GM21526 (cell line): ENCODE data around the gene MT1M.

Experiments used
- ATAC-seq: cut with Tn5 transposase; IDR thresholded peaks from one replicate; pipeline ENCODE4 v1.9.1; 2021; ENCODE audit warnings: moderate library complexity; ENCODE audit not compliant: unreplicated experiment, low FRiP score

The MT1M gene

DNA sequence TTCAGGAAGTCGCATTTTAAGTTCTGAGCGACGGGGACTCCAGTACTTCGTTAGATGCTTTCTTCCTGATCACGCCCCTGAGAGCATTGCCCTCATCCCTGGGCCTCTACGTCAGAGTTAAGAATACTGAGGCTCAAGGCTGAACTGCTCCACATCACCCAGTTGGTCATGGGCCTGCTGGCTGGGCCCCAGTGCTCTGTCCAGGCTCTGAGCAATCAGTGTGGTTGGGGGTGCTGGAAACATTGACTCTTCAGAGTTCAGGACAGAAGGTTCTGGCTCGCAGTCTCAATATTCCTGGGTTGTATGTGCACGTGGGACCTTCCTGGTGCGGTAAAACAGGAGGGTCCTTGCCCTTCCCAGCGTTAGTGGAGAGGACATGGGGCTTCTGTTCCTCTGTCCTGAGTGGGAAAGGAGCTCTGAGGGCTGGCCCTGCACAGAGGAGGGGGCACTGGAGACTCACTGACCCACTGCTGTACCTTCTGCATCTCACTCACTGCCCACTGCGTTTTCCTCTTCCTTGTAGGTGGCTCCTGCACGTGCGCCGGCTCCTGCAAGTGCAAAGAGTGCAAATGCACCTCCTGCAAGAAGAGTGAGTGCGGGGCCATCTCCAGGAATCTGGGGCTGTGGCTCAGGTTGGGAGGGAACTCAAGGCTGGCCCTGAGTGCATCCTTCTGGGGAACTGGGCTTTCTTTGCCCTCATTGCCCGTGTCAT is 6.4 kb upstream of the MT1M start:
- ATAC-seq, result no peak

DNA sequence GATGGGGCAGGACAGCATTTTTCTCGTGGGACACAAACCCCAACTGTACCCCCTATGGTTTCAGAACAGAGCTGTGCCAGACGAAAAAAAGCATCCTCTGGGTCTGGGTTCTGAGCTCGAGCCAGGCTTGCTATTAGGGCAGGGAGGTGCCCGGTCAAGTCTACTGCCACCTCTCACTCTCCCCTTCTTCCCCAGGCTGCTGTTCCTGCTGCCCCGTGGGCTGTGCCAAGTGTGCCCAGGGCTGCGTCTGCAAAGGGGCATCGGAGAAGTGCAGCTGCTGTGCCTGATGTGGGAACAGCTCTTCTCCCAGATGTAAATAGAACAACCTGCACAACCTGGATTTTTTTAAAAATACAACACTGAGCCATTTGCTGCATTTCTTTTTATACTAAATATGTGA is 5.8 kb upstream of the MT1M start:
- no peak for ATAC-seq

DNA sequence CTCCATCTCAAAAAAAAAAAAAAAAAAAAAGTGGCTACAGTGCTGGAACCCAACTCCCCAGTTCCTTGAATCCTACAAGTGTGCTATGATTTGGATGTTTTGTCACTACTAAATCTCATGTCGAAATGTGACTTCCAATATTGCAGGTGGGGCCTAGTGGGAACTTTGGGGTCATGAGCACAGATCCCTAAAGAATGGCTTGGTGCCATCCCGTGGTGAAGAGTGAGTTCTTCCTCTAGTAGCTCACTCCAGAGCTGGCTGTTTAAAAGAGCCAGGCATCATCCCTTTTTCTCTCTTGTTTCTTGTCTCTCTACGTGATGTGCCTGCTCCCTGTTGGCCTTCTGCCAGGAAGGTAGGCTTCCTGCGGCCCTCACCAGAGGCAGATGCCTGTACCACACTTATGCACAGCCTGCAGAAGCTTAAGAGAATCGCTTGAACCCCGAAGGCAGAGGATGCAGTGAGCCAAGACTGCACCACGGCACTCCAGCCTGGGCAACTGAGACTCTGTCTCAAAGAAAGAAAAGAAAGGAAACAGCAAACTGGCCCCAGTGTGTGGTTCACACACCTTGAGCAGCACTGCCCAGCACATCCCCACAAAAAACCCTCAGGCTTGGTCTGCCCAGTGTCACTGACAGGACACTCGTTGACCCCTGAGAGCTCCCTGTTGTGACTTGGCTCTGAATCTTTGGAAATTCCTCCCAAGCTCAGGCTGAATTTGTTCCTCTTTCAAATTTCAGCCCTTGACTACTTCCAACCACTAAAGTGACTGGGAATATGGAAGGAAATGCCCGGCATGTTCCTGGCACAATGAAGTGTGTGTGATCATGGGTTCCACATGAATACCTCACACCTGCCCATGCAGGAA is 3.7 kb upstream of the MT1M start:
- ATAC-seq, result no peak

DNA sequence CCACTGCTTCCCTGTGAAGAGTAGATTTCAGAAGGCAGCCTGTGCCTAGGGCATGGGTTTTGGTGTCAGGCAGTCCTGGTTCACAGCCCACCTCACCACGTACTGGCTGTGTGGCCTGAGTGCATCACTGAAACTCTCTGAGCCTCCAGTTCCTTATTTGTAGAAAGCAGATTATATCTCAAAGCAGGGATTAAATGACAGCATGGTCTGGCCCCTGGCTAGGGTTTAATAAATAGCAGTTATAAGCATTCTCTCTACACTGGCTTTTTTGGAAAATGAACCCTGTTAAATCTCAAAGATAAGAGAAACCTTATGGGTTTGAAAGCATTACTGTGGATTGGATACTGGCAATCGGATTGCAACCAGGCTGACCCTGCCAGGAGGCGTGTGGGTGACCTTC is 2.9 kb upstream of the MT1M start:
- ATAC-seq, result no peak

DNA sequence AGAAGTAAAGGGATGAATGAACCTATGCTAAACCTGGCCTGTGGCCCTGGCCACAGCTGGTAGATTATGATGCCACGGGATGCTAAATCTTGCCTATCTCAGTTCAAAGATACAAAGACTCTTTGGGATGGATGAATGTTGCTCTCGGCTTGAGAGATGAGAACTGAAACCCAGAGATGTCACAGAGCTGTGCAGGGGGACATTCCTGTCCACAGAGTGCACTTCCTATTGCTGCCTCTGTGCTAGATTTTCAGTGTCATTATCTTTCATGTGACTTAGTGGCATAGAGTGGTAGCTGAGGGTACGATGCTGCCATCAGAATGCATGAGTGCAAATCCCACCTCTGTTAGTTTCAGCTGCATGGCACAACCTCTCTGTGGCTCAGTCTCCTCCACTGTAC is 2.3 kb upstream of the MT1M start:
- peak; percentile 66 for ATAC-seq

DNA sequence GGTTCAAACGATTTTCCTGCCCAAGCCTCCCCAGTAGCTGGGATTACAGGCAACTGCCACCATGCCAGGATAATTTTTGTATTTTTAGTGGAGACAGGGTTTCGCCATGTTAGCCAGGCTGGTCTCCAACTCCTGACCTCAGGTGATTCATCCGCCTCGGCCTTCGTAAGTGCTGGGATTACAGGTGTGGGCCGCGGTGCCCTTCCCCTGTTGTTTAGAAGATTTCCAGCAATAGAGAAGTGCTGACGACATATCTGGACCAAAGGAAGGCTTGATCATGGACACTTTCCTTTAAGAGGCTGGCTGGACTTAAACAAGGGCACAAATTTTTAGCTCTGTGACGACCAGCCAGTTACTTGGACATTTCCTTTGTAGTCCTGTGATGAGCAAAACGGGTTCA is 1.3 kb upstream of the MT1M start:
- ATAC-seq, result no peak

DNA sequence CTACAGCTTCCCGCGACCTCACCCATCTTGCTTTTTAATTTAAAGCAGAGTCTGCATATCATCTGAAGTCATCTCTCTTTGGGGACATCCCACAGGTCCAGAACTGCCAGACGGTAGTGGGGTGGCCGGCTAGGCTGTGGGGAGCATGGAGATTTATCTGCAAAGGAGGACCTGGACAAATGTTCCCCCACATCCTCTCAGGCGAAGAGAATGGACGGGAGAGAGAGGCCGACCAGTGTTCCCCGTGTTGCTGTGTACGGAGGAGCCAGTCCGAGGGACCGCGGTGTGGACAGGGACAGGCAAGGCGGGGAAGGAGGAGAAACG is 665 bp upstream of the MT1M start:
- ATAC-seq, result no peak

DNA sequence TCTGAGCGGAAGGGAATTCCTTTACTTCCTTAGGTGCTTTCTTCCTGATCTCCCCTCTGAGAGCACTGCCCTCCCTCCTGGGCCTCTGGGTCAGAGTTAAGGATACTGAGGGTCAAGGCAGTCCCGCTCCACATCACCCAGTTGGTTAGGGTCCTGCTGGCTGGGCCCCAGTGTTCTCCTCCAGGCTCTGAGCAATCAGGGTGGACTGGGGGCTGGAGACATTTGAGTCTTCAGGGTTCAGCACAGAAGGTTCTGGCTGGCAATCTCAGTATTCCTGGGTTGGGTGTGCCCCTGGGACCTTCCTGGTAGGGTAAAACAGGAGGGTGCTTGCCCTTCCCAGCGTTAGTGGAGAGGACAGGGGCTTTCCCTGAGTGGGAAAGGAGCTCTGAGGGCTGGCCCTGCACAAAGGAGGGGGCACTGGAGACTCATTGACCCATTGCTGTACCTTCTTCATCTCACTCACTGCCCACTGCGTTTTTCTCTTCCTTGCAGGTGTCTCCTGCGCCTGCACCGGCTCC is 448 bp downstream of the MT1M start:
- ATAC-seq, result no peak

DNA sequence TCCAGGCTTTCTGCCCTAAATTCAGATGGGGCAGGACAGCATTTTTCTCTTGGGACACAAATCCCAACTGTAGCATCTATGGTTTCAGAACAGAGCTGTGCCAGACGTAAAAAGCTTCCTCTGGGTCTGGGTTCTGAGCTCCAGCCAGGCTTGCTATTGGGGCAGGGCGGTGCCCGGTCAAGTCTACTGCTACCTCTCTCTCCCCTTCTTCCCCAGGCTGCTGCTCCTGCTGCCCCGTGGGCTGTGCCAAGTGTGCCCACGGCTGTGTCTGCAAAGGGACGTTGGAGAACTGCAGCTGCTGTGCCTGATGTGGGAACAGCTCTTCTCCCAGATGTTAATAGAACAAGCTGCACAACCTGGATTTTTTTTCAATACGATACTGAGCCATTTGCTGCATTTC is 1.1 kb downstream of the MT1M start:
- ATAC-seq, result no peak

DNA sequence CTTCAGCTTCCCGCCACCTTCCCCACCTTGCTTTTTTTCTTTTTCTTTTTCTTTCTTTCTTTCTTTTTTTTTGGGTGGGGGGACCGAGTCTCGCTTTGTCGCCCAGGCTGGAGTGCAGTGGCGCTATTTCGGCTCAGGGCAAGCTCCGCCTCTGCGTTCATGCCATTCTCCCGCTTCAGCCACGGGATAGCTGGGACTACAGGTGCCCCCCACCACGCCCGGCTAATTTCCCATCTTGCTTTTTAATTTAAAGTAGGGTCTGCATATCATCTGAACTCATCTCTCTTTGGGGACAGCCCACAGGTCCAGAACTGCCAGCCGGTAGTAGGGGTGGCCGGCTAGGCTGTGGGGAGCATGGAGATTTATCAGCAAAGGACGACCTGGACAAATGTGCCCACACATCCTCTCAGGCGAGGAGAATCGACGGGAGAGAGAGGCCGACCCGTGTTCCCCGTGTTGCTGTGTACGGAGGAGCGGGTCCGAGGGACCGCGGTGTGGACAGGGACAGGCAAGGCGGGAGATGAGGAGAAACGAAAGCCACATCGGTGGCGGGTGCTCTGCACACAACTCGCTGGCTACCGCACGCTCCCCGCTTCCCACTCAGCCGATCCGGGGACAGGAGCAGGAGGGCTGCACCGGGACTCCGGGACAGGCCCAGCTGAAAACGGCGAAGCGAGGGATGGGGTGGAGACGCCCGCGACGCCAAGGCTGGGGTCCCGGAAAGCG is 2.4 kb downstream of the MT1M start:
- no peak for ATAC-seq

DNA sequence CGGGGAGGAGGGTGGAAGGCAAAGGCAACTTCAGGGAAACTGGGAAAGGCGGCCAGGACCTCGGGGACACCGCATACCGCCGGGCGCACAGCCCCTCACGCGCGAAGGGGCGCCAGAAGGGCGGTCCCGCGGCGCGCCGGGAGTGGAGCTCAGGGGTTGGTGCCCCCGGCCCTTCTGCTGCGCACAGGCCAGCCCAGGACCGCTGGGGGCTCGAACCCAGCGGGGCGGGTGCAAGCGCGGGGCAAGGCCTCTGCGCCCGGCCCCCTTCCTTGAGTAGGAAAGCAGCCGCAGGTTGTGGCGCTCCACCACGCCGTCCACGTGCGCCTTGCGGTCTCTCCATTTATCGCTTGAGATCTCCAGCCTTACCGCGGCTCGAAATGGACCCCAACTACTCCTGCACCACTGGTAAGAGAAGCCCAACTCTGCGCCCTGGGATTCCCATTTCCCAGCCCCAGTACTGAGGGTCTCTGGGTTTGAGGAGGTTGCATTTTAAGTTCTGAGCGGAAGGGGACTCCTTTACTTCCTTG is 3.0 kb downstream of the MT1M start:
- no peak for ATAC-seq

DNA sequence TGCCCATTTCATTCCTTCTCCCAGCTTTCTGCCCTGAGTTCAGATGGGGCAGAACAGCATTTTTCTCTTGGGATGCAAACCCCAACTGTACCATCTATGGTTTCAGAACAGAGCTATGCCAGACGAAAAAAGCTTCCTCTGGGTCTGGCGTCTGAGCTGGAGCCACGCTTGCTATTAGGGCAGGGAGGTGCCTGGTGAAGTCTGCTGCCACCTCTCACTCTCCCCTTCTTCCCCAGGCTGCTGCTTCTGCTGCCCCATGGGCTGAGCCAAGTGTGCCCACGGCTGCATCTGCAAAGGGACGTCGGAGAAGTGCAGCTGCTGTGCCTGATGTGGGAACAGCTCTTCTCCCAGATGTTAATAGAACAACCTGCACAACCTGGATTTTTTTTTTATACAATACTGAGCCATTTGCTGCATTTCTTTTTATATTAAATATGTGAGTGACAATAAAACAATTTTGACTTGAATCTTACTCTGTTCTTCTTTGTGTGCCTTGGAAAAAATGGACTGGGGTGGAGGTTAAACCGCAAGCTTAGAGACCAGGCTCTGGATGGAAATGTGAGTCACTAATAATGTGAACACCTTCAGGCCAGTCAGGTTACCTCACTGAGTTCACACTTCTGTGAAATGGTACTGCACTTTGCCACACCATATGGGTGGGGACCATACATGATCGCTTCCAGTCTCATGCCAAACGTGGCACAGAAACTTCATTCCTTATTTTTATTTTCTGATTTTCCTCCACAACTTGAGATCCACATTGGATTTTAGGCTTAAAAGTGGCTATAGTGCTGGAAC is 4.4 kb downstream of the MT1M start:
- no peak for ATAC-seq

DNA sequence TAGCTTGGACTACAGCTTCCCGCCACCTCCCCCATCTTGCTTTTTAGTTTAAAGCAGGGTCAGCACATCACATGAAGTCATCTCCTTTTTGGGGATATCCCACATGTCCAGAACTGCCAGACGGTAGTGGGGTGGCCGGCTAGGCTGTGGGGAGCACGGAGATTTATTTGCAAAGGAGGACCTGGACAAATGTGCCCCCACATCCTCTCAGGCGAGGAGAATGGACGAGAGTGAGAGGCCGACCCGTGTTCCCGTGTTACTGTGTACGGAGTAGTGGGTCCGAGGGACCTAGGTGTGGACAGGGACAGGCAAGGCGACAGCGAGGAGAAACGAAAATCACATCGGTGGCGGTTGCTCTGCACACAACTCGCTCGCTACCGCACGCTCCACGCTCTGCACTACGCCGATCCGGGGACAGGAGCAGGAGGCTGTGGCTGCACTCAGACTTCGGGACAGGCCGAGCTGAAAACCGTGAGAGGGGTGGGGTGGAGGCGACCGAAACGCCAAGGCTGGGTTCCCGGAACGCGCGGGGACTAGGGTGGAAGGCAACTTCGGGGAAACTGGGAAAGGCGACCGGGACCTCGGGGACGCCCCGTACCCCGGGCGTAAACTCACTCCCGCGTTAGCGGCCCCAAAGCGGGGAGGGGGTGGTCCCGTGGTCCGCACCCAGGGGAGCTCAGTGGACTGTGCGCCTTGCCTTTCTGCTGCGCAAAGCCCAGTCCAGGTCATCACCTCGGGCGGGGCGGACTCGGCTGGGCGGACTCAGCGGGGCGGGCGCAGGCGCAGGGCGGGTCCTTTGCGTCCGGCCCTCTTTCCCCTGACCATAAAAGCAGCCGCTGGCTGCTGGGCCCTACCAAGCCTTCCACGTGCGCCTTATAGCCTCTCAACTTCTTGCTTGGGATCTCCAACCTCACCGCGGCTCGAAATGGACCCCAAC is 5.6 kb downstream of the MT1M start, which contains the start of gene MT1A:
MT1A (plus strand) TSS at position 853 of the 937 bp plus-strand sequence; CDS start at position 926, 73 bp downstream.
- ATAC-seq, result no peak

DNA sequence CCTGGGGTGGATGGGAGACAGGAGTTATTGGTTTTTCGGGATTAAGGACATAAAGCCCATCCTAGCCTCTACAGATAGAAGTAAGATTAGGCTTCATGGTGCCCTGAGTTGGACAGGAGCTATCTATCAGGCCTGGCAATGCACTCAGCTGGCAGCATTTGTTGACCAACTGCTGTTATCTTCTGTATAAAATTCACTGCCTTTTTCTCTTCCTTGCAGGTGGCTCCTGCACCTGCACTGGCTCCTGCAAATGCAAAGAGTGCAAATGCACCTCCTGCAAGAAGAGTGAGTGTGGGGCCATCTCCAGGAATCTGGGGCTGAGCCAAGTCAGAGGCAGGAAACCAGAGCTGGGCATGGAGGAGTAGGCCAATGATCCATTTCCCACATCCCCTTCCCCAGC is 6.6 kb downstream of the MT1M start:
- ATAC-seq, result no peak

DNA sequence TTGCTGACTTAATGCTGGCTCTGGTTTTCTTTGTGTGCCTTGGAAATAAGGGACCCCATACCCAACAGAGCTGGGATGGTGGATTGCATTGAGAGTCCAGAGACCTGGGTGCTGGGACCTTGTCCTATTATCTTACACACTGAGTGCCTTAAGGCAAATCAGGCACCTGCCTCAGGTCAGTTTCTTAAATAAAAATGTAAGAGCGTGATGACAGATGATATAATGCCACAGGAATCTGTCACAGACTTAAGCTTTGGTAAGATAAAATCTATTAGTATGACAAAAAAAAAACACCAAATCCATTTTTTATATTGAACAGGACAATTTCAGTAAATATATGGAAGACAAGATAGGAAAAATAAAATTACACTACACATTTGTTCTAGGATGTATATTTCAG is 7.6 kb downstream of the MT1M start:
- no peak for ATAC-seq

DNA sequence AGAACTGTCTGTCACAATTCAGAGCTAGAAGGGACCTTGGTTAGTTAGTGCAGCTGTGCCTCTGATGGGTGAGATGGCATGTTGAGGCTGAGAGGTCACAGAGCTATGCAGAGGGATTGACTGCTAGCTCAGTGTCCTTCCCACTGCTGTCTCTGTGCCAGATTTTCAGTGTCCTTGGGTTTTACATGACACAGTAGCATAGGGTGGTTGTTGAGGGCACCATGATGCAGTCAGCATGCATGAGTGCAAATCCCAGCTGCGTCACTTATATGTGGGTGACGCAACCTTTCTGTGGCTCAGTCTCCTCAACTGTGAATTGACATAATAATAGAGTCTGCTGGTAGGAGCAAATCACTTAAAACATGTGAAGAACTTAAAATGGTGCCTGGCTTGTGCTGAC is 8.7 kb downstream of the MT1M start:
- no peak for ATAC-seq

DNA sequence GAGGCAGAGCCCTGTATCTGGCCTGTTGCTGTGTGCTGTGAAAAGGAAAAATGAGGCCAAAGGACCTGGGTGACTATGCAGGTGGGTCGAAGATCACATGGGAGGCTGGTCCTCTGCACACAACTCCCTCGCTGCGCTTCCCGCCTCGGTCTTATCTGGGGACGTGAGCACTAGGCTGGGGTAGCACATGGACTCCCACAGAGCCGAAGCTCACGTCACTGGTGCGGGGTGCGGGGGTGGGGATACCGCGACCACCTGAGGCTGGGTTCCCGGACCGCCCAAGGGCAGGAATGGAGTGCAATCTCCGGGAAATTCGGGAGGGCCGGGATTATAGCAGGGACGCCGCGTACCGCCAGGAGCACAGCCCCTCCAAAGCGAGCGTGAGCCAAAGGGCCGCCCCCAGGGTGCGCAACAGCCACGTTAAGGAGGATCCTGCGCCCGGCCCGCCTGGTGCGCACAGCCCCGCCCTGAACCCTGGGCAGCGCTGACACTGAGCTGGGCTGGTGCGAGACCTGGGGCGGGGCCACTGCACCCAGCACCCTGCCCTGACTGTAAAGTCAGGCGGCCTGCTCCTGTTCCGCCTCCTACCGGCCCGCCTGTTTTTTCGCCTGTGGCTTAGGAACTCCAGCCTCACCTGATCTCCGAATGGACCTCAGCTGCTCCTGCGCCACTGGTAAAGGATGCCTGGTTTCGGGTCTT is 10.8 kb downstream of the MT1M start:
- no peak for ATAC-seq

DNA sequence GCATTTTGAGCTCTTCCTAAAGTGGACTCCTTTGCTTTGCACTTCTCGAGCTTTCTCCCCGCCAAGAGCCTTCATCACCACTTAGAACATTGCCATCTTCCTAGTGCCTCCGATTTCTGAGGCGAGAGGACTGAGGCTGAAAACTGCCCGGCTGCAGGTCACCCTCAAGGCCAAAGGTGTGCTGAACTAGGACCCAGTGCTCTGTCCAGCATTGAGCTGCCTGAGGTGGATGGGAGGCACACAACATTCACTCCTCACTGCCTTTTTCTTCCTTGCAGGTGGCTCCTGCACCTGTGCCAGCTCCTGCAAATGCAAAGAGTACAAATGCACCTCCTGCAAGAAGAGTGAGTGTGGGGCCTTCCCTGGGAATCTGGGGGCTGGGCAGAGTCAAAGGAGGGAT is 11.4 kb downstream of the MT1M start:
- ATAC-seq, result no peak

DNA sequence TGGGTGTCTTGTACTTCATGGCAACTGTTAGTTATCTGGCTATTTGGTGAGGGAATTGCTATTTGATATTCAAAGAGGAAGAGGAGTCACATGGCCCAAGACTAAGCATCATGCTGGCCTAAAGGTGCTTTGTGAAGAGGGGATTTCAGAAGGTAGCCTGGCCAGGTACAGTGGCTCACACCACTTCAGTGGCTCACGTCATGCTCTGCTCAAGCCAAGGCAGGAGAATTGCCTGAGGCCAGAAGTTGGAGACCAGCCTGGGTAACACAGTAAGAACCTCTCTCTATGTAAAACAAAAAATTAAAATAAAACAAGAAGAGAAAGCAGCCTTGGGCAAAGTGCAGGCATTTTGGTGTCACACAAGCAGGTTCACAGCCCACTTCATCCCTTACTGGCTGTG is 12.9 kb downstream of the MT1M start:
- ATAC-seq, result no peak
